BJ (cell line): Measurements from ENCODE around the gene LIX1L. TPM values are rescaled to one million over a fixed set of nuclear protein-coding genes. Genes with fewer than 3 reads are reported as not detected.

Experiments used
- CTCF ChIA-PET: fragments of 350-600 bp; formaldehyde crosslinking; extraction: SDS; loops from one replicate; lab custom pipeline; 2021; ENCODE audit warnings: antibody characterized with exemption, inconsistent platforms; lab: Yijun Ruan, JAX
- POLR2A ChIA-PET: fragments of 300-600 bp; sonication (Branson Sonifier 250); formaldehyde crosslinking; extraction: SDS; loops from one replicate; lab custom pipeline; 2021; ENCODE audit warnings: antibody characterized with exemption; lab: Charles Lee
- DNase-seq: peaks from one replicate; pipeline ENCODE4 v3.0.0-alpha.2; 2011; ENCODE audit warnings: low read depth
- H3K27me3 ChIP-seq: 2 replicates; pipeline ENCODE4 v1.6.0; 2011; ENCODE audit warnings: low read length; ENCODE audit not compliant: control insufficient read depth, insufficient read depth
- H3K36me3 ChIP-seq: 2 replicates; pipeline ENCODE4 v1.5.1; 2011; ENCODE audit warnings: low read length; ENCODE audit not compliant: control insufficient read depth, insufficient read depth
- H3K4me3 ChIP-seq: 2 replicates; pipeline ENCODE4 v1.5.1; 2011; ENCODE audit warnings: low read depth, mild to moderate bottlenecking, control low read depth, low read length
- CTCF ChIP-seq: IDR thresholded peaks from 2 replicates; pipeline ENCODE4 v1.5.1; 2011; ENCODE audit warnings: low read depth, mild to moderate bottlenecking, control low read depth, inconsistent platforms, low read length, moderate library complexity; ENCODE audit not compliant: insufficient read depth
- polyA plus RNA-seq: library from polyadenylated mRNA; depleted of rRNA; stranded (reverse); fragments of >200 nt; gene quantifications from 2 replicates; pipeline ENCODE4 v1.2.3, GENCODE V29; 2011

The LIX1L gene
- polyA plus RNA-seq, 1 experiment = 35.1 TPM

- CTCF ChIA-PET = interaction anchor here (0.9 to 7.2 kb wide), 4 partner anchors 18 to 127 kb away, joined by 3 to 171 read pairs (median 72); partner anchors contain the start of genes NUDT17 and TXNIP
- POLR2A ChIA-PET = interaction anchor here (0.6 kb wide), 1 partner anchor 402 kb away, joined by 3 read pairs; no protein-coding TSS in a partner anchor
Observed at GRCh38 chr1:145974721-145975120, 16.9 kb upstream of the LIX1L start.

GRCh38 chr1:145972580-145972979 lies 14.8 kb upstream of the LIX1L start:
- POLR2A ChIA-PET = interaction anchor here (0.6 kb wide), 1 partner anchor 29 kb away, joined by 3 read pairs; no protein-coding TSS in a partner anchor

More at GRCh38 chr1:145974721-145975120, 16.9 kb upstream of the LIX1L start:
- Histone ChIP-seq H3K36me3 (no peaks in the 10 kb centered on the region), H3K4me3 (no peak overlapping the region), H3K27me3 (no peaks in the 10 kb centered on the region)
- TF ChIP-seq CTCF = no peak
- no peak for DNase-seq

GRCh38 chr1:145967288-145967687 lies 9.5 kb upstream of the LIX1L start:
- H3K4me3 ChIP-seq = no peak overlapping the region
- POLR2A ChIA-PET = no interaction called here
- H3K27me3 ChIP-seq = no peaks in the 10 kb centered on the region
- H3K36me3 ChIP-seq = no peaks in the 10 kb centered on the region
- CTCF ChIA-PET = interaction anchor here (0.9 to 2.2 kb wide), 3 partner anchors 9 to 75 kb away, joined by 4 to 7 read pairs (median 6); partner anchors contain the start of gene RBM8A
- no peak for DNase-seq
- TF ChIP-seq CTCF = no peak

More at GRCh38 chr1:145972580-145972979, 14.8 kb upstream of the LIX1L start:
- Histone ChIP-seq H3K27me3 (no peaks in the 10 kb centered on the region), H3K36me3 (no peaks in the 10 kb centered on the region), H3K4me3 (no peak overlapping the region)
- DNase-seq = no peak
- CTCF ChIA-PET = interaction anchor here (0.7 to 0.9 kb wide), 2 partner anchors 36 to 66 kb away, joined by 3 to 4 read pairs; no protein-coding TSS in a partner anchor
- no peak for TF ChIP-seq CTCF

- TF ChIP-seq CTCF = no peak
- Histone ChIP-seq H3K27me3 (no peaks in the 10 kb centered on the region), H3K36me3 (no peaks in the 10 kb centered on the region), H3K4me3 (peak overlapping the region; percentile 76)
- POLR2A ChIA-PET = interaction anchor here (0.6 kb wide), 1 partner anchor 12 kb away, joined by 5 read pairs; no protein-coding TSS in a partner anchor
- no peak for DNase-seq
- CTCF ChIA-PET = interaction anchor here (0.8 to 3.4 kb wide), 8 partner anchors 12 to 120 kb away, joined by 3 to 32 read pairs (median 5); partner anchors contain the start of genes ANKRD35, NUDT17, PIAS3 and RBM8A
Observed at GRCh38 chr1:145965119-145965744, 7.4 kb upstream of the LIX1L start.

- DNase-seq = peak; percentile 92
- H3K4me3 ChIP-seq = peak within 1 kb of the TSS; percentile 76
- POLR2A ChIA-PET = interaction anchor here (0.6 to 0.7 kb wide), 2 partner anchors 12 to 37 kb away, joined by 3 to 5 read pairs; partner anchors contain the start of gene RBM8A
- CTCF ChIA-PET = interaction anchor here (0.7 to 3.4 kb wide), 9 partner anchors 14 to 119 kb away, joined by 3 to 32 read pairs (median 7); partner anchors contain the start of genes NUDT17, PIAS3 and RBM8A
- no peaks in the 10 kb centered on the region for H3K36me3 ChIP-seq
- TF ChIP-seq CTCF = no peak
- no peaks in the 10 kb centered on the region for H3K27me3 ChIP-seq
Observed at GRCh38 chr1:145964328-145965118, 6.7 kb upstream of the LIX1L start, which contains the start of the genes ANKRD34A and POLR3GL. Gene ANKRD34A (minus strand): TSS chr1:145964575. CDS start chr1:145961759, 2,816 bp downstream. Gene POLR3GL (plus strand): TSS chr1:145964690. CDS start chr1:145974866, 10,176 bp downstream.
